Bronchial epithelial cell (primary cell): ENCODE data around the gene ADIRF. TPM values are rescaled to one million over a fixed set of nuclear protein-coding genes. Genes with fewer than 3 reads are reported as not detected.
"Not testable (repeated sequence)": the region's sequence is repeated elsewhere in the genome, so short reads cannot be mapped to it uniquely, and the experiment has no call there.

Source experiments
- DNase-seq: peaks from one replicate; pipeline ENCODE4 v3.0.0-alpha.2; 2010; ENCODE audit warnings: low read depth
- FAIRE-seq: peaks from 2 replicates; lab custom pipeline; 2011; peaks lifted over from hg19 to GRCh38; lab: Jason Lieb, UNC
- H3K27me3 ChIP-seq: 2 replicates; pipeline ENCODE4 v1.5.1; 2011; ENCODE audit warnings: low read length; ENCODE audit not compliant: control insufficient read depth, insufficient read depth
- H3K36me3 ChIP-seq: 2 replicates; pipeline ENCODE4 v1.5.1; 2011; ENCODE audit warnings: low read length; ENCODE audit not compliant: control insufficient read depth, insufficient read depth
- H3K4me3 ChIP-seq: 2 replicates; pipeline ENCODE4 v1.5.1; 2011; ENCODE audit warnings: mild to moderate bottlenecking, low read depth, low read length, control low read depth
- CTCF ChIP-seq: IDR thresholded peaks from 2 replicates; pipeline ENCODE4 v1.5.1; 2011; ENCODE audit warnings: mild to moderate bottlenecking, moderate library complexity, low read length, control low read depth, inconsistent platforms; ENCODE audit not compliant: insufficient read depth, severe bottlenecking
- total RNA-seq: library from RNA; depleted of rRNA; stranded (reverse); fragments of >200 nt; gene quantifications from 2 replicates; pipeline ENCODE4 v1.2.1, GENCODE V29; 2014

The ADIRF gene
- total RNA-seq, 1 donor from 2014 or later = 25.3 TPM

GRCh38 chr10:86944907-86945306 lies 23.4 kb upstream of the ADIRF start:
- TF ChIP-seq CTCF = no peak
- DNase-seq = no peak
- H3K4me3 ChIP-seq = no peak overlapping the region
- FAIRE-seq = no peak
- H3K27me3 ChIP-seq = peaks cover 5% of the 10 kb centered on the region
- H3K36me3 ChIP-seq = no peaks in the 10 kb centered on the region

GRCh38 chr10:86945361-86946212 lies 22.7 kb upstream of the ADIRF start:
- Histone ChIP-seq H3K4me3 (no peak overlapping the region), H3K36me3 (no peaks in the 10 kb centered on the region), H3K27me3 (peaks cover 5% of the 10 kb centered on the region)
- peak; percentile 38 for TF ChIP-seq CTCF
- no peak for FAIRE-seq
- DNase-seq = no peak

GRCh38 chr10:86946213-86947155 lies 21.8 kb upstream of the ADIRF start:
- DNase-seq (no peak), FAIRE-seq (no peak)
- TF ChIP-seq CTCF = no peak

GRCh38 chr10:86947806-86948205 lies 20.5 kb upstream of the ADIRF start:
- H3K27me3 ChIP-seq, H3K4me3 ChIP-seq, H3K36me3 ChIP-seq, FAIRE-seq, DNase-seq: not testable (repeated sequence)

More at GRCh38 chr10:86946213-86947155, 21.8 kb upstream of the ADIRF start:
- Histone ChIP-seq H3K27me3 (peaks cover 5% of the 10 kb centered on the region), H3K36me3 (no peaks in the 10 kb centered on the region), H3K4me3 (no peak overlapping the region)

- FAIRE-seq = no peak
- H3K27me3 ChIP-seq = peaks cover 2% of the 10 kb centered on the region
- no peaks in the 10 kb centered on the region for H3K36me3 ChIP-seq
- no peak overlapping the region for H3K4me3 ChIP-seq
- no peak for DNase-seq
- no peak for TF ChIP-seq CTCF
These were observed 17.9 kb upstream of the ADIRF start for GRCh38 chr10:86950349-86950748.
